ENCODE results near the gene HTRA1.

DNA sequence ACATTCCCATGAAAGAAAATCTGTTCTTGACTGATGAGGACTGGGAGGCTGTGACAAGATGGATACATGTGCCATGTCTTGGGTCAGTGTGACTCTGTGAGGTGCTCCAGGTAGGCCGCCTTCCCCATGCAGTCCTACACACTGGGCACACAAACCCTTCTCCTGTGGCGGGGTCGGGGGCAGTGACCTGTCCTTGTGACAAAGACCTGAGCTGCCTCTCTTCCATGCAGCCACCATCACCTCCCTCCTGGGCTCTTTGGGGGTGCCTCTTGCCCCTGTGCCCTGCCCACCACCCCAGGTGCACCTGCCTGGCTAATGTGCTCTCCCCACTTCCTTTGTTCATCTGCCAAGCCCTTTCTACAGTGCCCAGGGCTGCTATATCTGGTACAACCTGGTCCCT, 63.5 kb downstream of the HTRA1 start:
- TF ChIP-seq CTCF (IDR thresholded peaks at IDR 0.05) (no peak), POLR2A (IDR thresholded peaks at IDR 0.05) (no peak)

Data from thyroid gland (tissue), 4 donors.